NCI-H2171 treated with DMSO at 0.1 percent for 48 hours (cell line): ENCODE results near the gene CD248.
"Not testable (repeated sequence)": the region's sequence is repeated elsewhere in the genome, so short reads cannot be mapped to it uniquely, and the experiment has no call there.

Experiments used
- DNase-seq: peaks from one replicate; lab custom pipeline; 2025; lab: John Stamatoyannopoulos, UW

The CD248 gene

GRCh38 chr11:66328302-66329144 is 11.7 kb upstream of the CD248 start:
- DNase-seq: peak; percentile 83

- no peak for DNase-seq
Measured at GRCh38 chr11:66328031-66328301, 11.1 kb upstream of the CD248 start.

GRCh38 chr11:66327171-66328030 is 10.6 kb upstream of the CD248 start:
- DNase-seq: no peak

- no peak for DNase-seq
Measured at GRCh38 chr11:66326261-66327111, 9.6 kb upstream of the CD248 start.

GRCh38 chr11:66325263-66325671 is 8.4 kb upstream of the CD248 start:
- DNase-seq: peak; percentile 85

- no peak for DNase-seq
Measured at GRCh38 chr11:66324664-66325063, 7.8 kb upstream of the CD248 start.

- no peak for DNase-seq
Measured at GRCh38 chr11:66323684-66324083, 6.8 kb upstream of the CD248 start.

GRCh38 chr11:66322732-66323427 is 6.0 kb upstream of the CD248 start:
- no peak for DNase-seq

GRCh38 chr11:66321606-66322005 is 4.8 kb upstream of the CD248 start:
- DNase-seq: no peak

- DNase-seq: not testable (repeated sequence)
Measured at GRCh38 chr11:66320748-66321147, 3.9 kb upstream of the CD248 start.

GRCh38 chr11:66320289-66320688 is 3.4 kb upstream of the CD248 start:
- DNase-seq: not testable (repeated sequence)

- DNase-seq: no peak
Measured at GRCh38 chr11:66318600-66318970, 1.7 kb upstream of the CD248 start.

GRCh38 chr11:66317723-66318599 is 1.1 kb upstream of the CD248 start:
- DNase-seq: peak; percentile 76

GRCh38 chr11:66317322-66317722 is 478 bp upstream of the CD248 start:
- DNase-seq: no peak

- DNase-seq: no peak
Measured at GRCh38 chr11:66315921-66316811, 678 bp downstream of the CD248 start.

GRCh38 chr11:66315498-66315885 is 1.4 kb downstream of the CD248 start:
- DNase-seq: no peak

- DNase-seq: no peak
Measured at GRCh38 chr11:66314561-66315497, 2.0 kb downstream of the CD248 start.

- DNase-seq: no peak
Measured at GRCh38 chr11:66314186-66314501, 2.7 kb downstream of the CD248 start.
